Islet precursor cell (in vitro differentiated cells): ENCODE results near the gene TXNL4B.
A peak's percentile ranks its signal among the peaks of the same experiment; 100 is the strongest.

Source experiments
- DNase-seq: peaks from one replicate; pipeline ENCODE4 v3.0.0-alpha.2; 2018

The TXNL4B gene

GRCh38 chr16:72093448-72094265 is at the start of gene TXNL4B, which contains the start of gene DHX38:
Gene TXNL4B, minus strand, starts transcription at chr16:72093620. Its CDS starts 2,871 bp downstream, at chr16:72090749.
Gene DHX38, plus strand, starts transcription at chr16:72093847. Its CDS starts 2,311 bp downstream, at chr16:72096158.
- peak; percentile 99 for DNase-seq

GRCh38 chr16:72142476-72142875 is 49.1 kb upstream of the TXNL4B start:
- DNase-seq, result no peak

- no peak for DNase-seq
These were observed 46.5 kb upstream of the TXNL4B start for GRCh38 chr16:72139908-72140307.

GRCh38 chr16:72138064-72138572 is 44.7 kb upstream of the TXNL4B start:
- DNase-seq, result no peak

- no peak for DNase-seq
These were observed 44.1 kb upstream of the TXNL4B start for GRCh38 chr16:72137380-72138063.

- DNase-seq, result no peak
These were observed 41.1 kb upstream of the TXNL4B start for GRCh38 chr16:72134507-72134906.

GRCh38 chr16:72132726-72133125 is 39.3 kb upstream of the TXNL4B start:
- DNase-seq, result no peak

- DNase-seq, result no peak
These were observed 37.6 kb upstream of the TXNL4B start for GRCh38 chr16:72131036-72131435.

- no peak for DNase-seq
These were observed 36.7 kb upstream of the TXNL4B start for GRCh38 chr16:72129976-72130656.

GRCh38 chr16:72128701-72129100 is 35.3 kb upstream of the TXNL4B start:
- no peak for DNase-seq

- DNase-seq, result no peak
These were observed 33.0 kb upstream of the TXNL4B start for GRCh38 chr16:72126429-72126765.

- DNase-seq, result no peak
These were observed 32.4 kb upstream of the TXNL4B start for GRCh38 chr16:72125635-72126428.

- peak; percentile 88 for DNase-seq
These were observed 31.6 kb upstream of the TXNL4B start for GRCh38 chr16:72124761-72125634.

GRCh38 chr16:72124148-72124547 is 30.7 kb upstream of the TXNL4B start:
- DNase-seq, result no peak

GRCh38 chr16:72123426-72123825 is 30.0 kb upstream of the TXNL4B start:
- DNase-seq, result no peak

GRCh38 chr16:72122916-72123315 is 29.5 kb upstream of the TXNL4B start:
- no peak for DNase-seq

- no peak for DNase-seq
These were observed 28.9 kb upstream of the TXNL4B start for GRCh38 chr16:72122308-72122707.

- DNase-seq, result no peak
These were observed 26.6 kb upstream of the TXNL4B start for GRCh38 chr16:72120026-72120425.

- DNase-seq, result no peak
These were observed 20.2 kb upstream of the TXNL4B start for GRCh38 chr16:72113616-72113945.

- no peak for DNase-seq
These were observed 19.6 kb upstream of the TXNL4B start for GRCh38 chr16:72112906-72113615.

- no peak for DNase-seq
These were observed 19.0 kb upstream of the TXNL4B start for GRCh38 chr16:72112452-72112792.
